Measurements from ENCODE around the gene POLR1D. TPM values are rescaled to one million over a fixed set of nuclear protein-coding genes. Genes with fewer than 3 reads are reported as not detected.

POLR1D gene
- total RNA-seq, 2 donors from 2014 or later = 114 to 183 TPM

- peak; percentile 30 for DNase-seq (ENCODE audit: low spot score)
- WGBS = under 1% methylated on average over 31 of the region's 47 CpGs
Observed at GRCh38 chr13:27619728-27620376, 1.8 kb upstream of the POLR1D start.

GRCh38 chr13:27620377-27621115 lies 1.1 kb upstream of the POLR1D start, which contains the start of gene LNX2:
LNX2 (minus strand) TSS chr13:27620529; CDS start chr13:27581703, 38,826 bp downstream.
- peak within 1 kb of the TSS; percentile 96 to 97 for H3K27ac ChIP-seq
- WGBS = under 1% methylated on average over 53 of the region's 79 CpGs

More at GRCh38 chr13:27619728-27620376, 1.8 kb upstream of the POLR1D start:
- no peaks in the 10 kb centered on the region for H3K9me3 ChIP-seq
- intact Hi-C loops (cut with DNase I) = loop anchor here (5.0 kb wide), 2 partner anchors 168 to 348 kb away; partner anchors contain the start of genes MTIF3 and RASL11A
- H3K27me3 ChIP-seq (replicated peaks; ENCODE audit: insufficient read depth) = no peaks in the 10 kb centered on the region
- peaks cover 10% of the 10 kb centered on the region for H3K4me1 ChIP-seq (replicated peaks)
- no peak for TF ChIP-seq POLR2AphosphoS5 (IDR thresholded peaks at IDR 0.05)
- no peak for TF ChIP-seq POLR2A (IDR thresholded peaks at IDR 0.05)
- TF ChIP-seq CTCF (IDR thresholded peaks at IDR 0.05) = peak in 3 of 4 experiments; percentile 16 to 49 (median 47)
- no peaks in the 10 kb centered on the region for H3K36me3 ChIP-seq
- peak overlapping the region; percentile 96 to 97 for H3K4me3 ChIP-seq
- H3K27ac ChIP-seq = peak overlapping the region; percentile 96 to 97

DNA sequence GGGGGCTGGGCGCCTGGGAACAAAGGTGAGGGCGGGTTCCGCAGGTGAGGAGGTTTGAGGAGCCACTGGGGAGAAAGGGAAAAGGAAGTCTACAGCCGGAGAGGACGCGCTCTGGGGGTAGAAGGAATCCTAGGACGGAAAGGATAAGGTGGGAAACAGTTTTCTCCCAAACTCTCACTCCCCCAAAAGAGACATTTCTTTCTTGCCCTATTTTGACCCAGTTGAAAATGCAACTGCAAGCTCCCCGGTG lies 651 bp upstream of the POLR1D start:
- Histone ChIP-seq H3K27ac (peak overlapping the region; percentile 96 to 97), H3K4me1 (replicated peaks) (peaks cover 10% of the 10 kb centered on the region), H3K4me3 (peak overlapping the region; percentile 96 to 97), H3K9me3 (no peaks in the 10 kb centered on the region), H3K27me3 (replicated peaks; ENCODE audit: insufficient read depth) (no peaks in the 10 kb centered on the region), H3K36me3 (no peaks in the 10 kb centered on the region)
- TF ChIP-seq CTCF (IDR thresholded peaks at IDR 0.05) (no peak), POLR2AphosphoS5 (IDR thresholded peaks at IDR 0.05) (no peak), POLR2A (IDR thresholded peaks at IDR 0.05) (no peak)
- intact Hi-C loops (cut with DNase I) = loop anchor here (5.0 kb wide), 2 partner anchors 169 to 349 kb away; partner anchors contain the start of genes MTIF3 and RASL11A
- no peak for DNase-seq (ENCODE audit: low spot score)
- 0% methylated on average over 8 of the region's 8 CpGs for WGBS

More at GRCh38 chr13:27620377-27621115, 1.1 kb upstream of the POLR1D start, which contains the start of gene LNX2:
- Histone ChIP-seq H3K9me3 (no peaks in the 10 kb centered on the region), H3K4me1 (replicated peaks) (peaks cover 10% of the 10 kb centered on the region), H3K27me3 (replicated peaks; ENCODE audit: insufficient read depth) (no peaks in the 10 kb centered on the region), H3K36me3 (no peaks in the 10 kb centered on the region), H3K4me3 (peak within 1 kb of the TSS; percentile 96 to 97)
- intact Hi-C loops (cut with DNase I) = loop anchor here (5.0 kb wide), 2 partner anchors 168 to 348 kb away; partner anchors contain the start of genes MTIF3 and RASL11A
- TF ChIP-seq POLR2A (IDR thresholded peaks at IDR 0.05) = peak; percentile 98
- no peak for TF ChIP-seq CTCF (IDR thresholded peaks at IDR 0.05)
- peak; percentile 90 for TF ChIP-seq POLR2AphosphoS5 (IDR thresholded peaks at IDR 0.05)
- DNase-seq (ENCODE audit: low spot score) = peak; percentile 99

DNA sequence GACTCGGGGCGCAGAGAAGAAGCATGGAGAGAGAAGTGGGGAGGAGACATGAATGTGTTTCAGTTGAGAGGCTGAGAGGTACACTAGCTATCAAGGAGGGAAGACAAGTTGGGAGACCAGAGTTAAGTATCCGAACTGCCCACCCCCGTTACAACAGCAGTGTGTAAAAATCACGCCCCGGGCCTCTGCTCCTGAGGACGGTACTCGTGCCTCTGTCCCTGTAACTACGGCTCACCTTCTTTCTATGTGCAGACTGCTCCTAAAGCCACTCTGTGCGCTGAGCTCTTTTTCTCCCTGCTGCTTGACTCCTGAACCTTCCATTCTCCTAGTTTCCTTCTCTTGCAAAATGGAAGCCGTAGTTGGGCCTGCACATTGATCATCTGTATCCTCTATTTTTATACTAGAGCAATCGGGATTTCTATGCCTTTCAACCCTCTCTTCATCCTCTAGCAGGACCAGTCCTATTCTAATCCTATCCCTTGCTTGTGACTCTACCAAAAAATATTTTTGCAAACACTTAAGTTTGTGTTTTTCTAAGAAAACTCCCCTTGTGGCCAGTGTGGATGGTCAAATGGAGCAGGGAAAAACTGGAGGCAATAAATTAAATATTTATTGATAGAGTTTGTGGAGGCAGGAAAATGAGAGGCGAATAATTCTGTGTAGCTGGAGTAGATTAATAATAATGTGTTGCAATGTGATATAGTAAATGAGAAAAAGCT lies 569 bp downstream of the POLR1D start:
- H3K4me1 ChIP-seq (replicated peaks) = peaks cover 10% of the 10 kb centered on the region
- peak overlapping the region; percentile 96 to 97 for H3K4me3 ChIP-seq
- intact Hi-C loops (cut with DNase I) = loop anchor here (5.0 kb wide), 2 partner anchors 170 to 350 kb away; partner anchors contain the start of genes MTIF3 and RASL11A
- peak; percentile 15 for DNase-seq (ENCODE audit: low spot score)
- peak overlapping the region; percentile 96 to 97 for H3K27ac ChIP-seq
- no peaks in the 10 kb centered on the region for H3K36me3 ChIP-seq
- TF ChIP-seq POLR2A (IDR thresholded peaks at IDR 0.05) = no peak
- TF ChIP-seq POLR2AphosphoS5 (IDR thresholded peaks at IDR 0.05) = no peak
- TF ChIP-seq CTCF (IDR thresholded peaks at IDR 0.05) = no peak
- 7% methylated on average over 13 of the region's 13 CpGs for WGBS
- no peaks in the 10 kb centered on the region for H3K27me3 ChIP-seq (replicated peaks; ENCODE audit: insufficient read depth)
- H3K9me3 ChIP-seq = no peaks in the 10 kb centered on the region

All from prostate gland (tissue), 2 donors.